ENCODE measurements around the gene GDF7.

GDF7 gene

DNA sequence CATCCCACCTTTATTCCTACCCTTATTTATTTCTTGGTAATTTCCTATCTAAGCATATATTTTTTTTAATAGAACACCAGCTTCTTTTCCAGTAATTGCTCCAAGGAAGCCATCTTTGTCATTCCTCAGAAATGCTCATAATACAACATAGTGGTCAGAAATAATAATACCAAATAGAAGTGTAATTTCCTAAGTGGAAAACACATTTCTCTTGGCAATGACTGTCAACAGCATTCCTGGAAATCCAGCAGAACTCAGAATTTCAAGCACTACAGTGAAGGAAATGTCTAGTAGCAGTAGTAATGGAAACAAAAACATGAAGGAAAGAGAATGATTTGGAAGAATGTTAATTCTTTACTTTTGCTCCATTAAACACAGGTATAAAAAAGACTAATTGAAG, 56.6 kb downstream of the GDF7 start:
- no peaks in the 10 kb centered on the region for H3K4me1 ChIP-seq (ENCODE audit: insufficient read depth, low read length)
- no peaks in the 10 kb centered on the region for H3K27me3 ChIP-seq (ENCODE audit: control insufficient read depth in 1 of 2, insufficient read depth in 2 of 2, low read length in 2 of 2)
- H3K36me3 ChIP-seq (ENCODE audit: insufficient read depth, low read length): no peaks in the 10 kb centered on the region
- H3K27ac ChIP-seq (ENCODE audit: low read depth, low read length): no peak overlapping the region
- no peak overlapping the region for H3K4me3 ChIP-seq (ENCODE audit: low read depth in 1 of 2, low read length in 2 of 2)
- H3K9me3 ChIP-seq (ENCODE audit: low read length): no peaks in the 10 kb centered on the region
- no peak overlapping the region for H3K9ac ChIP-seq (ENCODE audit: low read length)

DNA sequence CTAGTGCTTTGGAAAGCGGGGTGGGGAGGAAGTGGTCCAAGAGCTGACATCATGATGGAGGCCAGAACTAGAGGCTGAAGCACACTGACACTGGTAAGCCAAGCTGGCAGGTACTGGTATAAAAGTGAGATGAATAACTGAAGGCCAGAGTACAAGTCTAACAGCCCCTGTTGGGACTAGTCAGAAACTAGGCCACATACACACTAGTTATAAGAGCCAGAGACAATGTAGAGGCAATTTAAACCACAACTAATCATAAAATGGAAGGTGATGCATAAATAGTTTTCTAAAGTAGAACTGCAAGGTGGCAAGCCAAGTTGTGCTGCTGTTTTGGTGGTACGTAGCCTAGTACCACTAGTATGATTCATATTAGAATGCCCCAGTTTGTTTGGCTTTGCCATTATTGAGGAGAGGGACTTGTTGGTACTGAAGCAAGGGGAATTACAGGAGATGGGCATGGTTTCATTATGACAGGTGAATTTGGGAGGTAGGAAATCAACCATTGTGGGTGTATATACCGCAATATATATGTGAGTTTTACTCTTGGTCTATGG, 57.6 kb downstream of the GDF7 start:
- H3K4me1 ChIP-seq (ENCODE audit: insufficient read depth, low read length): no peaks in the 10 kb centered on the region
- H3K36me3 ChIP-seq (ENCODE audit: insufficient read depth, low read length): no peaks in the 10 kb centered on the region
- no peak overlapping the region for H3K4me3 ChIP-seq (ENCODE audit: low read depth in 1 of 2, low read length in 2 of 2)
- H3K9me3 ChIP-seq (ENCODE audit: low read length): no peaks in the 10 kb centered on the region
- no peaks in the 10 kb centered on the region for H3K27me3 ChIP-seq (ENCODE audit: control insufficient read depth in 1 of 2, insufficient read depth in 2 of 2, low read length in 2 of 2)
- no peak overlapping the region for H3K9ac ChIP-seq (ENCODE audit: low read length)
- H3K27ac ChIP-seq (ENCODE audit: low read depth, low read length): no peak overlapping the region

DNA sequence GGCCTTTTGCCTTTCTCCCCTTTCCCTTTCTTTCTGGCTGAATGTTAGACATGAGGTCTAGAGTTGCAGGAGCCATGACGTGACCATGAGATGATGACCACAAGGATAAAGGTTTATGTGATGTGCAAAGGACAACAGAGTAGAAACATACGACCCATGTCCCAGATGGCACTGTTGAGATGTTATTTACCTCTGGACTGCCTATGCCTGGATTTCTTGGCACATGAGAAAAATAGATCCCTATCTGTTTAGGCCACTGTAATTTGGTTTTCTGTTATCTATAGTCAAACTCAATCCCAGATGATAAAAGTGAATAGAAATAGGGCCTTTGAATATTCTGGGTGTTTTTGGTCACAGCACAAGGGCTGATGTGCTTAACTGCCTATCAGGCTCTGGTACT, 58.8 kb downstream of the GDF7 start:
- H3K9ac ChIP-seq (ENCODE audit: low read length): no peak overlapping the region
- no peaks in the 10 kb centered on the region for H3K4me1 ChIP-seq (ENCODE audit: insufficient read depth, low read length)
- no peaks in the 10 kb centered on the region for H3K36me3 ChIP-seq (ENCODE audit: insufficient read depth, low read length)
- no peak overlapping the region for H3K27ac ChIP-seq (ENCODE audit: low read depth, low read length)
- H3K4me3 ChIP-seq (ENCODE audit: low read depth in 1 of 2, low read length in 2 of 2): no peak overlapping the region
- H3K9me3 ChIP-seq (ENCODE audit: low read length): no peaks in the 10 kb centered on the region
- no peaks in the 10 kb centered on the region for H3K27me3 ChIP-seq (ENCODE audit: control insufficient read depth in 1 of 2, insufficient read depth in 2 of 2, low read length in 2 of 2)

DNA sequence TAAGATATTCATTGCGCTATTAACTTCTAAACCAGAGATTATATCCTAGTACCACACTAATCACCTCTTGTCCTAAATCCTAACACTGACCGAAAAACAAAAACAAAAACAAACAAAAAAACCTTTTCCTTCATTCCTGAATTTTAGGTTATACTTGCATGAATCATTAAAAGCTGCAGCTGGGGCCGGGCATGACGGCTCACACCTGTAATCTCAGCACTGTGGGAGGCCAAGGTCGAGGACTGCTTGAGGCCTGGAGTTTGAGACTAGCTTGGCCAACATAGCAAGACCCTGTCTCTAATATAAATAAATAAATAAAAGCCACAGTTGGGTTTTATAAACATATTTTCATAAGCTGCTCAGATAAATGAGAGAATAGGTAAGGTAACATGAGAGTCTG, 60.0 kb downstream of the GDF7 start:
- Histone ChIP-seq H3K36me3 (ENCODE audit: insufficient read depth, low read length) (no peaks in the 10 kb centered on the region), H3K4me3 (ENCODE audit: low read depth in 1 of 2, low read length in 2 of 2) (no peak overlapping the region), H3K9ac (ENCODE audit: low read length) (no peak overlapping the region), H3K4me1 (ENCODE audit: insufficient read depth, low read length) (no peaks in the 10 kb centered on the region), H3K27me3 (ENCODE audit: control insufficient read depth in 1 of 2, insufficient read depth in 2 of 2, low read length in 2 of 2) (no peaks in the 10 kb centered on the region), H3K27ac (ENCODE audit: low read depth, low read length) (no peak overlapping the region), H3K9me3 (ENCODE audit: low read length) (no peaks in the 10 kb centered on the region)

DNA sequence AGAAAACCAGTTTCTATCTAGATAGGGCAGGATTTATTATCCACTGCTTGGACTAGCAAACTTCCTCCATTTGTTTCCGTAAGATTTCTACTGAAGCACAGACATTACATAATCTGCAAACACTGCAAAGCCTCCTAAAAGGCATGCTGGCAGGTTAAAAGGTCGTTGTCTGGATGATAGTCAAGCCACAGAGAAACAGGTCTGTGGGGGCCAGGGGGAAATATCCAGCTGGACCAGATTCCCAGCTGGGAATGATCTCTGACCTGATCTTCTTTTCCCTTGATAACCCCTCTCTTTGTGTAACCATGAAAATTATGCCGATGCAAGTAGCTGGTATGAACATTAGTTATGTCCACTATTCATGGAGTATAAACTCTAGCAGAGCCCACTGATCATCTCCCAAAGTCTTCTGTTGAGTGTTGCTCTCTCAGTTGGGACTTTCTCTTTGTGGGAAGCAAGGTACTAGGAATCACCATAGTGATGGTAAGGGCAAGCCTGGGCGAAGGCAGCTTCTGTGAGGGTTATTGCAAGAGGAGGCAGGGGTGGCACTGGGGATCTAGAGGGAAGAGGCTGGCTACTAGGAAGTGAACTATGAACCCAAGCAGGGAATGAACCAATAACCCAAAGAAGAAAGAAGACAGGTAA, 61.3 kb downstream of the GDF7 start:
- no peaks in the 10 kb centered on the region for H3K9me3 ChIP-seq (ENCODE audit: low read length)
- no peak overlapping the region for H3K9ac ChIP-seq (ENCODE audit: low read length)
- H3K36me3 ChIP-seq (ENCODE audit: insufficient read depth, low read length): no peaks in the 10 kb centered on the region
- H3K4me3 ChIP-seq (ENCODE audit: low read depth in 1 of 2, low read length in 2 of 2): no peak overlapping the region
- no peaks in the 10 kb centered on the region for H3K27me3 ChIP-seq (ENCODE audit: control insufficient read depth in 1 of 2, insufficient read depth in 2 of 2, low read length in 2 of 2)
- no peak overlapping the region for H3K27ac ChIP-seq (ENCODE audit: low read depth, low read length)
- no peaks in the 10 kb centered on the region for H3K4me1 ChIP-seq (ENCODE audit: insufficient read depth, low read length)

Measured in muscle layer of colon (tissue), 2 donors.